GM12878 (cell line): ENCODE data around the gene ERCC2.

Experiments
- CTCF ChIP-seq, 3 experiments: IDR thresholded peaks in 2 of 3; conservative IDR thresholded peaks in 1 of 3; 2 replicates each; pipeline ENCODE4 v1.5.1; 2011; ENCODE audit warnings: low read depth in 3 of 3, low read length in 3 of 3, mild to moderate bottlenecking in 3 of 3, control low read depth in 2 of 3, moderate library complexity in 2 of 3, inconsistent platforms in 1 of 3, mixed read lengths in 1 of 3; ENCODE audit not compliant: control insufficient read depth in 2 of 3, insufficient read depth in 1 of 3; ENCODE audit errors: extremely low read depth in 1 of 3
- POLR2A ChIP-seq: IDR thresholded peaks from 2 replicates; pipeline ENCODE4 v1.6.1; 2011; ENCODE audit warnings: low read depth, mild to moderate bottlenecking, low read length

GRCh38 chr19:45402298-45403061 lies 32.1 kb upstream of the ERCC2 start:
- peak; percentile 56 to 69 (median 56) for TF ChIP-seq CTCF (IDR thresholded peaks at IDR 0.05 in 2 of 3, conservative IDR thresholded peaks at IDR 0.05 in 1 of 3; ENCODE audit: control insufficient read depth in 2 of 3, extremely low read depth in 1 of 3, insufficient read depth in 1 of 3, low read depth in 3 of 3, low read length in 3 of 3)
- TF ChIP-seq POLR2A, result no peak
